ENCODE results near the gene CYP2A6. TPM values are rescaled to one million over a fixed set of nuclear protein-coding genes. Genes with fewer than 3 reads are reported as not detected.
A peak's percentile ranks its signal among the peaks of the same experiment; 100 is the strongest.
"Not testable (repeated sequence)": the region's sequence is repeated elsewhere in the genome, so short reads cannot be mapped to it uniquely, and the experiment has no call there.

CYP2A6 gene
- total RNA-seq, 2 donors from 2014 or later, result not detected

DNA sequence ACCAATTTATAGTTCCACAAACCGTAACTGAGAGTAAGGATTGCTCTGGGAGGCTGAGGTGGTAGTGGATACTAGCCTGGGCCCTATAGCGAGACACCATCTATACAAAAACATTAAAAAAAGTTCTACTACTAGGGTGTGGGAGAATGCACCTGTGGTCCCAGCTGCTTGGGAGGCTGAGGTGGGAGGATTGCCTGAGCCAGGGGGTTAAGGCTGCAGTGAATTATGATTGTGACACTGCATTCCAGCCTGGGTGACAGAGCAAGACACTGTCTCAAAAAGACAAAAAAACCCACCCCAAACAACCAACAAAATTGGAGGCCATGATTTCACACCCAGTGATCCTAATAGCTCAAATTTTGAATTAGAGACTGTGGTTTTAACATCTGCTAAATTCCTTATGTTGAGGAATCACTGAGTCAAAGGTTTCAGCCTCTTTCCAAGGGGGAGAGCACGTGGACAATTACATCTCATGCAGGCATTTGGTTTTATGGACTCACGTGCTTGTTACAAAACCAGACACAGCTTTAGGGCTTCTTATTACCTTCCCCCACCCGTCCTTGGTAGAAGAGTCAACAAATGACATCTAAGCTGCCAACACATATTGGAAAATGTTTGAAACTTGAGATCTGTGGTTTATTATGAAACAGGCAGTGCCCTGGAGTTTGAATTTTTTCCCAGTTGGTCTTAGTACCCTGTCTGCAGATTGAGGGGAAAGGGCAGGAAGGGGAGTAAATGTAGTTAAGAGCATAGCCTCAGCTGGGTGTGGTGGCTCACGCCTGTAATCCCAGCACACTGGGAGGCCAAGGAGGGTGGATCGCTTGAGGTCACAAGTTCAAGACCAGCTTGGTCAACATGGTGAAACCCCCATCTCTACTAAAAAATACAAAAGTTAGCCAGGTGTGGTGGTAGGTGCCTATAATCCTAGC lies 18.5 kb downstream of the CYP2A6 start:
- Mint-ChIP-seq H3K36me3 (ENCODE audit: low read depth) (no peaks in the 10 kb centered on the region), H3K9me3 (no peaks in the 10 kb centered on the region), H3K27me3 (ENCODE audit: insufficient read depth) (peaks cover 24% of the 10 kb centered on the region), H3K27ac (no peak overlapping the region), H3K4me1 (no peaks in the 10 kb centered on the region), H3K4me3 (no peak overlapping the region)
- Histone ChIP-seq H3K9ac (ENCODE audit: extremely low read depth, low read length, poor library complexity, severe bottlenecking) (no peak overlapping the region), H3K4me3 (ENCODE audit: low read length) (no peak overlapping the region), H3K27ac (ENCODE audit: low read depth, low read length) (no peak overlapping the region), H3K27me3 (ENCODE audit: control insufficient read depth, insufficient read depth, low read length, poor library complexity, severe bottlenecking) (no peaks in the 10 kb centered on the region), H3K9me3 (ENCODE audit: control insufficient read depth, low read length) (no peaks in the 10 kb centered on the region), H3K36me3 (ENCODE audit: control insufficient read depth, insufficient read depth, low read length) (no peaks in the 10 kb centered on the region), H3K4me1 (ENCODE audit: control insufficient read depth, insufficient read depth, low read length) (no peaks in the 10 kb centered on the region)
- WGBS, 2 experiments (ENCODE audit: insufficient coverage in 1 of 2, insufficient read length in 1 of 2), result 69 to 92% methylated on average over 3 to 5 of the region's 7 CpGs
- TF ChIP-seq, protein P1, sequence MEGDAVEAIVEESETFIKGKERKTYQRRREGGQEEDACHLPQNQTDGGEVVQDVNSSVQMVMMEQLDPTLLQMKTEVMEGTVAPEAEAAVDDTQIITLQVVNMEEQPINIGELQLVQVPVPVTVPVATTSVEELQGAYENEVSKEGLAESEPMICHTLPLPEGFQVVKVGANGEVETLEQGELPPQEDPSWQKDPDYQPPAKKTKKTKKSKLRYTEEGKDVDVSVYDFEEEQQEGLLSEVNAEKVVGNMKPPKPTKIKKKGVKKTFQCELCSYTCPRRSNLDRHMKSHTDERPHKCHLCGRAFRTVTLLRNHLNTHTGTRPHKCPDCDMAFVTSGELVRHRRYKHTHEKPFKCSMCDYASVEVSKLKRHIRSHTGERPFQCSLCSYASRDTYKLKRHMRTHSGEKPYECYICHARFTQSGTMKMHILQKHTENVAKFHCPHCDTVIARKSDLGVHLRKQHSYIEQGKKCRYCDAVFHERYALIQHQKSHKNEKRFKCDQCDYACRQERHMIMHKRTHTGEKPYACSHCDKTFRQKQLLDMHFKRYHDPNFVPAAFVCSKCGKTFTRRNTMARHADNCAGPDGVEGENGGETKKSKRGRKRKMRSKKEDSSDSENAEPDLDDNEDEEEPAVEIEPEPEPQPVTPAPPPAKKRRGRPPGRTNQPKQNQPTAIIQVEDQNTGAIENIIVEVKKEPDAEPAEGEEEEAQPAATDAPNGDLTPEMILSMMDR (conservative IDR thresholded peaks at IDR 0.05), result no peak
- DNase-seq, result peak; percentile 13

DNA sequence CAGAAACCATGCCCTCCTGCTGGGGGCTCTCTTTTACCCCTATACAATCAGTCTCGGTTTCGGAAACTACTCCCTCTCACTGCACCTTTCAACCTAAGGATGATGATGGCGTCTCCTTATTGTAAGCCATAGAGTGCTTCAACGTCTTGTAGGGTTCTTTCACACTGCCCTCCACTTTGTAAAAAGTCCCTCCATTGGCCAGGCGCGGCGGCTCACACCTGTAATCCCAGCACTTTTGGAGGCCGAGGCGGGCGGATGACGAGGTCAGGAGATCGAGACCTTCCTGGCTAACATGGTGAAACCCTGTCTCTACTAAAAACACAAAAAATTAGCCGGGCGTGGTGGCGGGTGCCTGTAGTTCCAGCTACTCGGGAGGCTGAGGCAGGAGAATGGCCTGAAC lies 19.5 kb downstream of the CYP2A6 start:
- not testable (repeated sequence) for H3K9me3 Mint-ChIP-seq; H3K27ac ChIP-seq (ENCODE audit: low read depth, low read length); H3K9ac ChIP-seq (ENCODE audit: extremely low read depth, low read length, poor library complexity, severe bottlenecking); H3K9me3 ChIP-seq (ENCODE audit: control insufficient read depth, low read length); H3K36me3 ChIP-seq (ENCODE audit: control insufficient read depth, insufficient read depth, low read length); H3K27me3 ChIP-seq (ENCODE audit: control insufficient read depth, insufficient read depth, low read length, poor library complexity, severe bottlenecking); H3K27ac Mint-ChIP-seq; H3K4me3 ChIP-seq (ENCODE audit: low read length); H3K4me3 Mint-ChIP-seq; H3K36me3 Mint-ChIP-seq (ENCODE audit: low read depth); H3K4me1 Mint-ChIP-seq; H3K4me1 ChIP-seq (ENCODE audit: control insufficient read depth, insufficient read depth, low read length)
- peaks cover 23% of the 10 kb centered on the region for H3K27me3 Mint-ChIP-seq (ENCODE audit: insufficient read depth)
- peak; percentile 21 for DNase-seq
- WGBS, 2 experiments (ENCODE audit: insufficient coverage in 1 of 2, insufficient read length in 1 of 2), result 88 to 93% methylated on average over 4 to 16 of the region's 16 CpGs

DNA sequence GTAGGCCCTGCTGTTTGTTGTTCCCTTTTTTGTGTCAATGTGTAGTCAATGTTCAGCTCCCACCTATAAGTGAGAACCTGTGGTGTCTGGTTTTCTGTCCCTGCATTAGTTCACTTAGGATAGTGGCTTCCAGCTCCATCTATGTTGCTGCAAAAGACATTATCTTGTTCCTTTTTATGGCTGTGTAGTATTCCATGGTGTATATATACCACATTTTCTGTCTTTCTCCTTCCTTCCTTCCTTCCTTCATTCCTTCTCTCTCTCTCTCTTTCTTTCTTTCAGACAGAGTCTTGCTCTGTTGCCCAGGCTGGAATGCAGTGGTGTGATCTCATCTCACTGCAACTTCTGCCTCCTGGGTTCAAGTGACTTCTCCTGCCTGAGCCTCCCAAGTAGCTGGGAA lies 21.0 kb downstream of the CYP2A6 start:
- H3K9ac ChIP-seq (ENCODE audit: extremely low read depth, low read length, poor library complexity, severe bottlenecking), result no peak overlapping the region
- Mint-ChIP-seq H3K27ac (no peak overlapping the region), H3K36me3 (ENCODE audit: low read depth) (no peaks in the 10 kb centered on the region), H3K27me3 (ENCODE audit: insufficient read depth) (peaks cover 23% of the 10 kb centered on the region), H3K4me1 (no peaks in the 10 kb centered on the region), H3K4me3 (no peak overlapping the region), H3K9me3 (no peaks in the 10 kb centered on the region)
- TF ChIP-seq, protein P1 (conservative IDR thresholded peaks at IDR 0.05), result no peak
- H3K36me3 ChIP-seq (ENCODE audit: control insufficient read depth, insufficient read depth, low read length), result no peaks in the 10 kb centered on the region
- H3K4me1 ChIP-seq (ENCODE audit: control insufficient read depth, insufficient read depth, low read length), result no peaks in the 10 kb centered on the region
- no peak overlapping the region for H3K27ac ChIP-seq (ENCODE audit: low read depth, low read length)
- no peak for DNase-seq
- H3K9me3 ChIP-seq (ENCODE audit: control insufficient read depth, low read length), result no peaks in the 10 kb centered on the region
- no peak overlapping the region for H3K4me3 ChIP-seq (ENCODE audit: low read length)
- H3K27me3 ChIP-seq (ENCODE audit: control insufficient read depth, insufficient read depth, low read length, poor library complexity, severe bottlenecking), result no peaks in the 10 kb centered on the region
